Activated gamma-delta T cell (primary cell): ENCODE results near the gene MACROD2.
"Not testable (repeated sequence)": the region's sequence is repeated elsewhere in the genome, so short reads cannot be mapped to it uniquely, and the experiment has no call there.

Experiments used
- DNase-seq: peaks from one replicate; lab custom pipeline; 2025; lab: John Stamatoyannopoulos, UW

Gene MACROD2

DNA sequence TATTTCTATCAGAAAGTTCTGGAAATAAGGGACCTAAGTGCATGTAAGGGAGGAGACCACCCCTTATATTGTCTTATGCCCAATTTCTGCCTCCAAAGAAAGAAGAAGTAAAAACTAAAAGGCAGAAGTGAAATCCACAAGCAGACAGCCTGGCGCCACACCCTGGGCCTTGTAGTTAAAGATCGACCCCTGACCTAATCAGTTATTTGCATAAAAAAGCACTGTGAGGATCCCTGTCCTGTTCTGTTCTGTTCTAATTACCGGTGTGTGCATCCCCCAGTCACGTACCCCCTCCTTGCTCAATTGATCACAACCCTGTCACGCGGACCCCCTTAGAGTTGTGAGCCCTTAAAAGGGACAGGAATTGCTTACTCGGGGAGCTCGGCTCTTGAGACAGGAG is 1812.5 kb downstream of the MACROD2 start:
- not testable (repeated sequence) for DNase-seq

DNA sequence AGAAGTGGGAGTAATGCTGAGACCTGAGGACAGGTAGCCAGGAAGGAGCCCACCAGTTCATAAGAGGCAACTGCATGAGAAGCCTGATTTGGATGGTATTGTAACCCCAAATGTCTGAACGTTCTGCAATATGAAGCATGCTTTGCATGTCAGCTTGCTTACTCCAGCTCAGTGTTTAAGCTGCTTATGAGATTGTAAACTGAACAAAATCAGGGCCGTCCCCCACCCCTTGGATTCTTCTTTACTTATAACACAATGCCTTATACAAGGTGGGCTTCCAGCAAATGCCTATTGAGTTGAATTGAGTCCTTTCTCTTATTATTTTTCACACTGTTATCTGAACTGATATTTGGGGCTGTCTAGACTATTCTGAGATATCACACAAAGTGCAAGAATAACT is 1816.6 kb downstream of the MACROD2 start:
- DNase-seq: no peak

DNA sequence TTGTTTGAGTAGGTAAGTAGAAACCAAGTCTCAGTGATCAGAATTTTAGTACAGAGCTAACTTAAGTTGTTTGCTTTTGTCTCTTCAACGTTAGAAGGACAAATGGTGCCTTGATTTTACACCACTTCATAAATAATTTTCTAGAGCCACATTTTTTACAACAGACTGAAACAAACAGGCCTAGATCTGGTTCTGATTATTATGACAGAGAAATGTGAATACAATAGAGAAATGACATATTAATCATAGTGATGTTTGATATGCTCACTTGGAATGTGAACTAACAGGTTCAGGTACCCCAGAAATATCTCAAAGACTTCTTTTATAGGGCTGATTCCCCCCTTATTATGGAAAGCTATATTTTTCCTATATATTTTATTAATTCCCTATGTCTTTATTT is 1817.4 kb downstream of the MACROD2 start:
- DNase-seq: no peak

DNA sequence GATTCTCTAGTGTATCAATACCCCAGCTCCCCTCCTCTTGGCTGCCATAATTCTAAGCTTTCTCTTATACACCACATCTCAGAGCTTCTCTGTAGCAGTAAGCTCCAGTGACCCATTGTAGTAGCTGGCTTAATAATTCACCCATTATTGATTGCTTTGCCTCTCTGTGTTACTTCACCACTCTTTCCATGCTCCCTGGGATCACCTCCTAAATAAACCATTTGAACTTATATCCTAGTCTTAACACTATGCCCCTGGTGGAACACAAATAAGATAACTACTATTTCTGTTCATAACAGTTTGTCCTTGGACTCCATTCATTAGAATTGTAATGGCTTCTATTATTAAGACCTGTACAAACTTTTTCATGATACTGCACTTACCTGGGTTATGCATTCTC is 1819.0 kb downstream of the MACROD2 start:
- DNase-seq: no peak

DNA sequence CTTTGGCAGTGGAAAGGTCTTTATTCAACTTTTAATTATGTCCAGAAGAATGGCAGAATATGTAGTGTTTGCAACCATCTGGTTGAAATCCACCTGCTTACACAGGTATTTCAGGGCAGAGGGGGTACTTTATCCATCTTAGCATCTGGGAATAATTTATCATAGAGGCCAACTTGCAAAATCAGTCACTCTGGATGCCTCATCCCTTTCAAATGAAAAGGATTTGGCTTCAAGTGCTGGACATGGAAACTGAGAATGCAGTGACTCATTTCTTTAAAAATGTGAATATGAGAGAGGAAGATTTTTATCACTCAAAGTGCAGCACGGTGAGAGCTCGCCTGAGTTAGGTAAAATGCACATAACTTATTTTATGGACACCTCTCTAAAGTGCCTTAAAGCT is 1819.6 kb downstream of the MACROD2 start:
- DNase-seq: no peak

DNA sequence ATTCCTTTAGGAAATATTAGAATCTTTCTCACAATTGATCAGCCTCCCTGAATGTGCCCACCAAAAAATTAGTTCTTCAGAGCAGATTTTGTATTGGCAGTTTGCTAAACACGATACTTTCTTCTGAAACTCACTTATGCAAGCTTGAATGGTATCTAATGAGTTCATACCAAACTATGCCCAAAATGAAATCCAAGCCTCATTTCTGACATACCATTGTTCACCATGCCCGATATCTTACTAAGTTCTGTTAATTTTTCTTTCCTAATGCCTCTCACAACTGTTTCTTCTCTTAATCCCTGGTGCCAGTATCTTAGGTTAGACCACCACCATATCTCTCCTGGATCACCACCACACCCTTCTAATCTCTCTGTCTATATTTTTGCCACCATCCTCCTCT is 1822.0 kb downstream of the MACROD2 start:
- no peak for DNase-seq

DNA sequence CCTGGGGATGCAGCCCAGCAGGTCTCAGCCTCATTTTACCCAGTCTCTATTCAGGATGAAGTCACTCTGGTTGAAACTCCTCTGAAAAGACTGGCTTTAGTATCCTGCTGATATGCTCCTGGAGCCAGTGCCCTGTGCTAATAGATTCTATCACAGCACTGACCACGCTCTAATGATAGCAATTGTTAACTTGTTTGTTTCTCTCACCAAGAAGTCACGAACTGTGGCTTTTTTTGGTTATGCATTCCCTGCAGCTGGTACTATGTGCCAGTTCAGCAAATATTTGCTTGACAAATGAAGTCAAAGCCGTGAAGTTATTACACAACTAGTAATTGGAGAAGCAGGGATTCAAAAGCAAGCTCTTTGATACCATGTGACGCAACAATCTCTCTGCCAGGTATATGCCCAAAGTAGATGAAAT is 1823.3 kb downstream of the MACROD2 start:
- no peak for DNase-seq

DNA sequence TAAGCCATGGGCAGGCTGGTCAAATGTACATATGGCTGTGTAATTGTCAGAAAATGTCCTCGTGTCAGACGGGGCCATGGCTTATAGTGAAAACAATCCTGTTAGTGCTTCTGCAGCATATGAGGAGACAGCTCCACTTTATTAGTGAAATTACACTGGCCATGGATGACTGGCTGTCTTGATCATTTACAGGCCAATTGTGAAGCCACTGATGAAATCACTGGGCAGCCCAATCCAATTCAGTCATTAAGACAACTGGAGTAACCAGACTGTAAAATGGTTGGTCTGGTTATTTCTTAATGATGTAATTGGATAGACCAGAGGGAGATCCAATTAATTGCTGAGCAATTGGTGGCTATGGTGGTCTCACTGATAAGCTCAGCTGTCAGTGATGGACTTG is 1828.4 kb downstream of the MACROD2 start:
- no peak for DNase-seq

DNA sequence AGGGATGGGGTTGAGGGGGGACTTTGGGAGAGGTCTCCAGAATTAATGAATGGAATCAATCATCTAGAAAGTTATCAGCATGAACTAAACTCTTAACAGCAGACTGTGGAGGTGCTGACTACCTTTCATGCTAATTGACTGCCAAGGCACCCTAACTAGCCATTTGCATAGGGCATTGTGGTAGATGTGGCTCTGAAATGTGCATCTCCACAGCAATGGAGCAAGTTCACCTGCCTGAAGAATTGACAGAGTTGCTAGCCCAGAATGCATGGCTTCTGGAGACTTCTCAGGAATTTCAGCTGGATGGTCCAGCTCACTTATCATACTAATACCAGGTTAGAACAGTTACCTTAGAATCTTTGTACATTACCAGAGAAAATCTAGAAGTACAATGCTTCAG is 1832.3 kb downstream of the MACROD2 start:
- DNase-seq: no peak

DNA sequence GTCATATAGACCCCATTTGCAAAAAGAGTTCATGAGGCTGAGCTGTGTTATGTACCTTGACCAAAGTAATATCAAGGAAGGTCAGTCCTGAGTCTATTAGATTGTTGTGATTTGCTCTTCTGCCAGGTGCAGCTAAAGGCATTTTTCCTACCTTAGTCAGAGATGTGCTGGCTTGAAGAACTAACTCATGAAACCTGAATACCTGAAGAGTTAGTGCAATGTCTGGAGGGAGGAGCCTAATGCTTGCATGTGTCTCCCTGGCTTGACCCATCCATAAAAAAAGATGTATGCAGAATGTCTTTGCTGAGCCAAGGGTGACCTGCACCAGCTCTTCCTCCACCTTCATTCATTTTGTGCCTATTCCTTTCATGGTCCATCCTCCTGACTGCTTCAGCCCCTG is 1835.9 kb downstream of the MACROD2 start:
- no peak for DNase-seq

DNA sequence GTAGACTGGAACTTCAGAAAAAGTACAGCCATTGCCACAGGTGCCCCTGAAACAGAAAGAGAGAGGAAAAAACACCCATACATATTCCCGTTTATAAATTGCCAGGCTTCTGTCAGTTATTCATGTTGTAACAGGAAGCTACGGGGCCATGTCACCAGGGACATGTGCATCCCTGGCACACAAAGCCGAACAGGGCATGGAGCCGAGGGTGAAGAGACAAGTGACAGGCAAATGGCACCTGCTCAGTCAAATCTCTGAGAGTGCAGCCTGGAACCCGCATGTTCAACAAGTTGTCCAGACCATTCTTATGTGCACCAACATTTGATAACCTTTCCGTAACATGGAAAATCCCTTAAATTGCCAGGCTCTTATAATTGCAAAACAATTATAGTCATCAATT is 1837.2 kb downstream of the MACROD2 start:
- DNase-seq: no peak

DNA sequence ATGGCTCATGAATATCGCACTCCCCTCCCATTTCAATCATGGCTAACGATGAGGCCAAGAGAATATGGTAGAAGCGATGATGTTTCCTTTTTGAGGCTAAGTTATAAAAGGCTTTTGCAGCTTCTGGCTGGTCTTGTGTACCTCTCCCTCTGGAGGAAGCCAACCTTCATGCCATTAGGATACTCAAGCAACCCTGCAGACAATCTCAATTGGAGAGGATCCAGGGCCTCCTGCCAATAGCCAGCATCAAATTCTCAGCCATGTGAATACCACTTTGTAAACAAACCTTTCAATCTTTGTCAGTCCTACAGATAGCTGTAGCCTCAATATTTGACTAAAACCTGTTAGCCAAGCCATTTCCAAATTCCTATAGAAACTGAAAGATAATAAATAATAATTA is 1839.5 kb downstream of the MACROD2 start:
- no peak for DNase-seq

DNA sequence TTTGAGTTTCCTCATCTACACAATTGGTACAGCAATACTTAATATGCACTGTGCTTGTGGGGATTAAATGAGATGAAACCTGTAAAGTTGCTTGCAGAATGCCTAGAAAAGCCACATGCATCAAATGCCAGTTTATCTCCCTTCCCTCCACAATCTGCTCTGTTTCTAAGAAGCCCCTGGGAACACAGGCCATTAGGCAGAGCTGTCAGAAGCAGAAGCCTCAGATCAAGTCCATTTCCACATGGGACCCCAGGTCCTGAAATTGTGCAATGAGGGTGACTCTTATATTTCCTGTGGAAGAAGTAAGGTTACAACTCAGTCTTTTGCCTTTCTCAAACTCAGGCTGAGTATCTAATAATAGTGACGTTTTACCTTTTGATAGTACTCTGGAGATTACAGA is 1840.5 kb downstream of the MACROD2 start:
- DNase-seq: no peak

DNA sequence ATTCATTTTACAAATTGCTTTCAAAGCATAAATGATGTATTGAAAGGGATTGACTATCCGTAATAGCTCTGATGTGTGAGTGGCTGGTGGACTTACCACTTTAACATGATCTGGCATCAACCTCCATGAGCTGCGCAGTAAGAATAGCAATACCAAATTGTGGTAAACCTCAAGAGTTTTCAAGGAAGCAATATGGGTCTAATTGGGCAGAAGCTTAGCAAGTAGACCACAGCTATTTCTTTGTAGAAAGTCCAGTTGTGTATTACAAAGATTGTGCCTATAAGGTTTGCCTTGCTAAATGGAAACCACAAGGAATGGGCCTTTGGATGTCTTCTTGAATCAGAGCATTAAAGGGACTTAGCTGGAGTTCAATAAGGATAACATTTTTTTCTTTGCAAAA is 1841.3 kb downstream of the MACROD2 start:
- no peak for DNase-seq

DNA sequence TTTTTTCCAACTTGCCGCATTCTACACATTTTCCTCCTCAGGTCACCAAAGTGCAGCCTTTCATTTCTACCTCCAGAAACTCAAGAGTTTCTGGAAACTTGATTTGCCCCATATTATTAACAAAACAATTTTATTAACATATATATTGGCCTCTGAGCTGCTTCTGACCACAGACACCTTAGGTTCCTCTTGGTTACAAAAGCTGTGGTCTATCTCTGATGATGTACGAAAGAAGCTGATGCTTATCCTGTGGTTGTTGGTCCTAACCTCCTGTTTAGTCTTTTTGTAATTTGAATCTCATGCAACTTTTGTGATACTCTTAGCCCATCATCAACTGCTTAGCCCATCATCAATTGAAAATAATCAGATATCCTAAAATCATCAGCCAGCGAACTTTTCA is 1842.2 kb downstream of the MACROD2 start:
- no peak for DNase-seq

DNA sequence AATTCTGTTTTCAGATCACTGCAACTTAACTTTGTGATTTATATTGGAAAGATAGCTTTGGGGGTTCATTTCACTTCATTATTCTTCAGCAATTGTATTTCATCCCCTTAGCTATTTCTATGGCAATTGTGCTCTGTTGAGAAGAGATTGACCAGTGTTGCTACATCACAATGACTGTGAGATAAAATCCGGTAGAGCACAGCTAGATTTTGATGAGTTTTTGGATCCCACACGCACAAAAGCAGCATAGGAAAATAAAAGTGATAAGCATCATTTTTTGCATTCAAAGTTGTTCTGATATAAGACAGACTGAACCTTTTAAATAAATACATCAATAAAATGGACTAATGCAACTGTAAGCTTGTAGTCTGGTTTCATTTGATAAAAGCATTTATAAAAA is 1843.2 kb downstream of the MACROD2 start:
- DNase-seq: no peak

DNA sequence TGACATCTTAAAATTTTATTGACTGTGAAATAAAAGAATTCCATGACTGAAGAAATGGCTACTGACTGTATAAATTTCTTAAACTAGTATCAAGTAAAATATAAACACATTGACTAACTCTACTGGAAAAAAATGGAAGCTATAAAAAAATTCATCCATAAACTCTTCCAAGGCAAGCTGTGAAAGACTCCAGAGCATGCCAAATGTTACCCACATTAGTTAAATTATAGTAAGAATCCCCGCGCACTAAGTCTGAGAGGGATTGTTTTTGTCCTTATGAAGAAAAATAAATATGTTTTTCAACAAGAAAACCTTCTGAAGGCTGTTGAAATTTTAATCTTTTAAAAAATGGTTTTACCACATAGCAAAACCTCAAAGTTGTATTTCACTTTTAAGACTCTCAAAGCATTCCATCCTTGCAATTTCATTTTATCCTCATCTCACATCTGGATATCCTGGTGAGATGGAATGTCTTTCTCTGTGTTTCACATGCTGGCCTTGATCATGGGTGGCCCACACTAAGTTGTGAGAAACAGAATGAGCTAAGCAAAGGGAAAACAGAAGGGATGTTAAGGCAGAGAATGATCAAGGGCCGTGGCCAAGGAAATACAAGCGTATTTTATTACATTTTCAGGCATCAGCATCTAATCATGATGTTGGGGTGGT is 1845.5 kb downstream of the MACROD2 start:
- DNase-seq: no peak

DNA sequence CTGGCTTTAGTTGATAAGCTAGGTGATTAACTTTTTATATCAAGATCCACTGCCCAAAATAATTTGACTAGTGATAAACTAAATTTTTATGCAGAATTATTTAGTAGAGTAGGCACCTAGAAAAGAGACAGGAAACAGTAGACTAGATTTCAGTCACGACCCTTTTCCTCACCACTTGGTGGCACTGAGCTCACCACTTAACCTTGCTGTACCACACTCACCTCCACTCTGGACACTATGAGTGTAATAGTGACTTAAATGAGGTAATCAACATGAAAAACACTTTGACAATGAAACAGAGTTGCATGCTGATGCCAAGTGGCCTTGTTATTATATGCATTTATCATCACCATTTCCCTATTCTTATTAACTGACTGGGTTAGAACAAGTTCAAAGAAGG is 1847.6 kb downstream of the MACROD2 start:
- no peak for DNase-seq

DNA sequence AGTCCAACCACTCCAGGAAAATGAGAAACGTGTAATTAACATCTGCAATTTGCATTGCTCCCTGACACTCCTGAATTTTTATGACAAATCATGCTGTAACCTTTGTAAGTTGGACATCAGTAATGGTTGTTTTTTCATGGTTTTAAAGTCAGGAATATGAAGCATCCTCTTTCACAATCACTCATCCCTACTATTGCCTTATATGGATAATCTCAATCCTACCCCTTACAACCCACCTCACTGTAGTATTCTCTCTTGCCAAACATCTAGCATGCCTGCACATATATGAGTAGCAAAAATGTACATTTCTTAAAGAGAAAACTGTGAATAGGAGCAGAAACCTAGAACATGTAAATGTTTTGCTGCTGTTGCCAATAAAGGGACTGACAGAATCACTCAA is 1848.5 kb downstream of the MACROD2 start:
- no peak for DNase-seq

DNA sequence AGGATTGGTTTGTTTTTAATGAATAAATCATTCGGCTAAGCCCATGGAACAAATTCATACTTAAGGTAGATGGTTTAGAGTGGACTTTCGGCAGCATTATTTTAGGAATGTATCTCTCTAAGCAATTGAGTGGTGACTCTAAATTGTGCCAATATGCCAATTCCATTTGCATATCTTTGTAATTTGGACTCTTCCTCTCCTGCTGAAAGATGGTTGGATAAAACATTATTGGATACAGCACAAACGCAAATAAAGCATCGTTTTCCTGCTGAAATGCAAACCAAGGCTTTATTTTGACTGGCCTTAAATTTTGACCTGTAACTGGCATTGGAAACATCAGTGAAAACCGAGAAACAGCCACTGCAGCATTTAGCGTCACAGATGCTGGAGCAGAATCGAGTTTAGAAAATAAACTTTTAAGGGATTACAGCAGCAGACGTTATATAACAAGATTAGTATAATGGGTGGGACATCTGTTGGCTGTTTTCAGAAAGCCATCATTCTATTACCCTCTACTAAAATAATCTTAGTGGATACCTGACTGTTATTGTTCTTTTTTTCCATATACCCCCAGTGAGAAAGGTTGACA is 1852.0 kb downstream of the MACROD2 start:
- DNase-seq: no peak

DNA sequence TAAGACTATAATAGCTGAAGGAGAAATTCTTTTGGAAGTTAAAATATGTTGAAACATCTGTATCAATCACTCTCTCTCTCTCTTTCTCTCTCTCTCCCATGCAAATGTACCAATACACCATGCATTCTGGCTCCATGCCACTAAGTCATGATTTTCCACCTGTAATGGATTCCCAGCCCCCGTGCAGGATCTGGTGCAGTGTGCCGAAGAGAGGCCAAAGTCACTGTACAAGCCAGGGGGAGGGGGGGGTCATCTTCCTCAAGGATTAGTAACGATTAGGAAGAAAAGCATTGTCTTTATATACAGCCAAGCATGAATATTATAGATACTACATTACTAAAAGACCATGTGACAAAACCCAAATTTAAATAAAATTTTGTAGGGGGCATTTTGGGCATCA is 1852.8 kb downstream of the MACROD2 start:
- DNase-seq: no peak

DNA sequence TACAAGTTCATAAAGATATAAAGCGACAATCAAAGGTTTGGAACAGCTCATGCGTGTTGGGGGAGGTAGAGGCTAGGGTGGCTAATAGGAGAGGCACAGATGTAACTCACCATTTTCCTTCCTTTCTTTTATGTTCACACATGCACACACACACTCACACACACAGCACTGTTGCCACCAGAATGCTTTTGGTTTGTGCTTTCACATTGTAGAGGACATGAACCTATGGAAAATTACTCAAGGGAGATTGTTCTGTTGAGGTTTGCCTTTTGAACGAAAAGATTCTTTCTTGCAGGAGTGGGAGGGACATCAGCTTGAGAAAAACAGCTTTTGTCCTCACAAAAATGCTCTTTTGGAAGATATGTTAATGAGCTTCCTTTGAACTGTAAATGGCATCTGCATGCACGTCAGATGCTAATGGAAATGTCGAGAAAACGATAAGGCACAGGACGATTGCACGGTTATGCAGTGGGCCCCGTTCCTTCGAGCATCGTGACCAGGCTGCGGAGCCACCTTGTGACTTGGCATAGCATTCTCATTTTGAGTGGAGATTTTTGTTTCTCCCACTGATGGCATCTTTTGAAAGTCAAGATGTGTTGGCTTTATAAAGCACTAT is 1853.8 kb downstream of the MACROD2 start:
- DNase-seq: no peak

DNA sequence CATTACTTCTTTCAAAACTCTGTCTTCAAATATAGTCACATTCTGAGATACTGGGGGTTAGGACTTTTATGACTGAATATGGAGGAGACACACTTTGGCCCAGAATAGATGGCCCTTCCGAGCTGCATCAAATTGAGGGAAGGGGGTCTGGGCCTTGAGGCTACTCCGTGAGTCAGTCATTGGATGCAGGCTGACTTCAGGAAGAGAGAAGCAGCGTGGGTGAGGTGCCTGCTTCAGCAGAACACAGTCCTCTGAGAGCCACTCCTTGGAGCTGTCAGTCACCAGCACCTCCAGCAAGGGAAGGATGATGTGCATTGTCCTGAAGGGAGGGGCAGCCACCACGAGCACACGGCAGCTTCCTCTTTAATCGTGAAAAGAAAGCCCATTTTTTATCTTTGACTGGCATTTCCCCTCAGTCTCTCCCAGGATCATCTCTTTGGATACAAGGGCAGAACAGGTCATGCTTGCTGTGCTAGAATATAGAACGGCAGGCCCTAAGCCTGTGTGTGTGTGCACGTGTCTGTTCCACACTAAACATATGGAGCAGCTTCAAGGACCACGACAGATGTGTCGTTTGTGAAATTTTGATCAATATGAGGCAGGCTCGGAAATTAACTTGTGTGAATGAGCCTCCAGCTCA is 1856.4 kb downstream of the MACROD2 start:
- no peak for DNase-seq
